Lower leg skin (tissue), 3 donors: ENCODE results near the gene RGS5.

Experiments
- POLR2A ChIP-seq, 2 donors: fragments of 450-650 bp; IDR thresholded peaks; one replicate each; pipeline ENCODE4 v1.6.1; 2016 to 2017; ENCODE audit warnings: antibody characterized with exemption in 2 of 2, mild to moderate bottlenecking in 1 of 2, moderate library complexity in 1 of 2
- TF ChIP-seq, protein P1 (sequence below), 3 donors: fragments of 450-650 bp; IDR thresholded peaks; one replicate each; pipeline ENCODE4 v1.5.1; 2016; ENCODE audit warnings: antibody characterized with exemption in 3 of 3, mild to moderate bottlenecking in 3 of 3, moderate library complexity in 2 of 3

DNA sequence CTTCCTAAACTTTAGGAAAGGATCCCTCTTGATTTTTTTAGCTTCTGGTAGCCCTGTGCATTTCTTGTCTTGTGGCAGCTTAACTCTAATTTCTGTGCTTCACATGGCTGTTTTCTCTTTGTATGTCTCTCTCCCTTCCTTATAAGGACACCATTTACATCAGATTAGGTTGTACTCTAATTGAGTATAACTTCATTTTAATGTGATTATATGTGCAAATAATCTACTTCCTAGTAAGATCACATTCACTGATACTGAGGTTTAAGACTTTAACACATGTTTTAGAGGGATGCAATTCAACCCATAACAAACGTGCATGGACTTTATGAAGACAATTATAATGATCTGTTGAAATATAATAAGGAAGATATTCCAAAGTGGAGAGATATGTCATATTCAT is 86.8 kb downstream of the RGS5 start:
- TF ChIP-seq, protein P1, sequence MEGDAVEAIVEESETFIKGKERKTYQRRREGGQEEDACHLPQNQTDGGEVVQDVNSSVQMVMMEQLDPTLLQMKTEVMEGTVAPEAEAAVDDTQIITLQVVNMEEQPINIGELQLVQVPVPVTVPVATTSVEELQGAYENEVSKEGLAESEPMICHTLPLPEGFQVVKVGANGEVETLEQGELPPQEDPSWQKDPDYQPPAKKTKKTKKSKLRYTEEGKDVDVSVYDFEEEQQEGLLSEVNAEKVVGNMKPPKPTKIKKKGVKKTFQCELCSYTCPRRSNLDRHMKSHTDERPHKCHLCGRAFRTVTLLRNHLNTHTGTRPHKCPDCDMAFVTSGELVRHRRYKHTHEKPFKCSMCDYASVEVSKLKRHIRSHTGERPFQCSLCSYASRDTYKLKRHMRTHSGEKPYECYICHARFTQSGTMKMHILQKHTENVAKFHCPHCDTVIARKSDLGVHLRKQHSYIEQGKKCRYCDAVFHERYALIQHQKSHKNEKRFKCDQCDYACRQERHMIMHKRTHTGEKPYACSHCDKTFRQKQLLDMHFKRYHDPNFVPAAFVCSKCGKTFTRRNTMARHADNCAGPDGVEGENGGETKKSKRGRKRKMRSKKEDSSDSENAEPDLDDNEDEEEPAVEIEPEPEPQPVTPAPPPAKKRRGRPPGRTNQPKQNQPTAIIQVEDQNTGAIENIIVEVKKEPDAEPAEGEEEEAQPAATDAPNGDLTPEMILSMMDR (IDR thresholded peaks at IDR 0.05): no peak
- no peak for TF ChIP-seq POLR2A (IDR thresholded peaks at IDR 0.05)
